HG02588 (cell line): ENCODE results near the gene RPP25L.

Source experiments
- ATAC-seq: cut with Tn5 transposase; IDR thresholded peaks from one replicate; pipeline ENCODE4 v1.9.1; 2021; ENCODE audit warnings: mild to moderate bottlenecking, moderate library complexity; ENCODE audit not compliant: unreplicated experiment

The RPP25L gene

DNA sequence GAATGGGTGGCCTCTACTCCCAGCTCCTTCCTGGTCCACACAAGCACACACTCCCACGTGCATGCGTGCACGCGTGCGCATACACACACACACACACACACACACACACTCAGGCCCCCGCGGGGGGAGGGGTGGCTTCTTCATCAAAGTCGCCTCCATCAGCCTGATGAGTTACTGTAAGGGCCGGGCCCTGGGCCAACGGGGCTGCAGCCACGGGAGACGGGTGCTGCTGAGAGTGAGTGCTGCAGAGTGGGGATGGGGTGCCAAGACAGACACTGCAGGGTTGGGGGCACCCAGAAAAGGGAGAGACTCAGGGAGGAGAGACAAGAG lies 40.5 kb downstream of the RPP25L start:
- ATAC-seq: no peak

GRCh38 chr9:34570809-34571480 lies 41.0 kb downstream of the RPP25L start:
- no peak for ATAC-seq

- no peak for ATAC-seq
These were observed 41.5 kb downstream of the RPP25L start for GRCh38 chr9:34570376-34570775.

- ATAC-seq: no peak
These were observed 43.1 kb downstream of the RPP25L start for GRCh38 chr9:34568774-34569173.

- no peak for ATAC-seq
These were observed 43.8 kb downstream of the RPP25L start for GRCh38 chr9:34568133-34568532.

DNA sequence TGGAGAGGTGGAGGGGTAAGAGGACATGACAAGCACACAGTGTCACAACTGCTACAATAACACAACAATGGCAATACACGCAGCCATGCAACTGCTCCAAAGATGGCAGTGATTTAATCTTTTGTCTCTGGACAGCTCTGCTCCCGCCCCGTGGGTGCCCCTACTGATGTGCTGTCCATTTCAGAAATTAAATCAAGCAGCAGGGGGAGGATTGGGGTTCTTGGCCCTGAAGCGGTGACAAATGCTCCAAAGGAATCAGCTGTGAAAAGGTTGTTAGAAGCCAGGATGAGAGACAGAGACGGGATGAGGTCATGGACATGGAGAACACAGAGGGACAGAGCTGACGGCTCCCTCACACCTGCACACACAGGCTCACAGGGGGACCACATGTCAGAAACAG lies 44.9 kb downstream of the RPP25L start:
- no peak for ATAC-seq

DNA sequence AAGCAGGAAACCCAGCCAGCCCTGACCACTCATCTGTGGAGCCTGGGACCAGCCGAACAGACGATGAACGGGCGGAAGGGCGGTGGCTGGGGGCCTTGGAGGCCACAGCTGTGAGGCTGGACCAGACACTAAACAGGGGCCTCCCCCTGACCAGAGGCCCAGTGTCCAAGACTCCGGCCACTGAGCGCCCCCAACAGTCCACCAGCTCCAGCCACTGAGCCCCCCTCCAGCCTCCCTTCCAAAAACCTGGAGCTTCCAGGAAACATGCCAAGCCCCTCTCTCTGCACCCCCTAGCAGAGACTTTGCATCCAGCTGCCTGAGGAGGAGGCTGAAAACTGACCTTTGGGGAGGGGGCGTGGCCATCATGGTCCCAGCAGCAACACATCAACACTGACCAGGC lies 45.6 kb downstream of the RPP25L start:
- no peak for ATAC-seq

DNA sequence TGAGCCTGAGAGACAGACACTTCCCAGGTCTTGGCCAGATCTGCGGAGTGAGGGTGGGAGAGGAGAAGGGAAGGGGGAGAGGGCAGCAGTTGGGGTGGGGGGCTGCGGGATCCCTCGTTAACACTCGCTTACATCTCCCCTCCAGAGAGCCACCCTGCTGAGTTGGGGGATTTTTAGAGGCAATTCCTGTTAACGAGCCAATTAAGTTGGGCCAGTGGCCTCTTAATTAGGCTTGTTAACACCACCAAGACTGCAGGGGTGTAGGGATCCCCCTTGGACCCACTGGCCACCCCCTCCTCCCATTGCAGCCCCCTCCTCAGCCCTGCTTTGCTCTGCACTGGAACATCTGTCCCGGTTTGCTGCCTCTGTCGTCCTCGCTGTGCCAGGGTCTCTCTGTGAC lies 46.0 kb downstream of the RPP25L start:
- no peak for ATAC-seq

DNA sequence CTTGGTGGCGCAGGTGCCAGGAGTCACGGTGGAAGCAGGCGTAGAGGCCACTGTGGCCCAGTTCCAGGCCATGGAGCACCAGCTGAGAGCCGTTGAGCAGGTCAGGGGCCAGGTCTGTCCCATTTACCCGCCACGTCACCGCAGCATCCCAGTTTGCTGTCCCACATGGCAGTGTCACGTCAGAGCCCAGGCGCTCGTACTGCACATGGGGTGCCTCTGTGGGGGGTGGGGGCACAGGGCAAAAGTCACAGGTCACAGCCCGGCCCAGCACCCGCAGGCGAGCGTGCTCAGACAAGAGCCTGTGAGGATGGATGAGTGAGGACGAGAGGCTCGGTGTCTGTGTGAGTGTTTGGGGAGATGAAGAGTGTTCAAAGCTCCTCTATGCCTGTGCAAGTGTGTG lies 47.3 kb downstream of the RPP25L start:
- no peak for ATAC-seq

DNA sequence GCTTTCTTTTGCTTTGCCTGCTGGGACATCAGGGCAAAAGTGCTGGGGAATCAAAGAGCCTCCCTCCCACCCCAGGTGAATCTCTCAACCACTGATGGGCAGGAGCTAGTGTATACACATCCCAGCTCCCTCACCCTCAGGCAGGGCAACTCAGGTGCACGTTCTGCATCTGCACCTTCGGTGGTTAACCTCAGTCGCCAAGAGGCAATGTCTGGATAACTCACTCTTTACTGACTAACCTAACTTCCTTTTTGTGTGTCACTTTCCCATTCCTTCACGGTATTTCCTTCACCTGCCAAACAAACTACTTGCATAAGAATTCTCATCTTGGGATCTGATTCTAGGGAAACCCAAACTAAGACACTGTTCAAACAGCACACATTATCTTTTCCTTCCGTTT lies 48.6 kb downstream of the RPP25L start:
- ATAC-seq: no peak

GRCh38 chr9:34562135-34562745 lies 49.7 kb downstream of the RPP25L start:
- no peak for ATAC-seq

DNA sequence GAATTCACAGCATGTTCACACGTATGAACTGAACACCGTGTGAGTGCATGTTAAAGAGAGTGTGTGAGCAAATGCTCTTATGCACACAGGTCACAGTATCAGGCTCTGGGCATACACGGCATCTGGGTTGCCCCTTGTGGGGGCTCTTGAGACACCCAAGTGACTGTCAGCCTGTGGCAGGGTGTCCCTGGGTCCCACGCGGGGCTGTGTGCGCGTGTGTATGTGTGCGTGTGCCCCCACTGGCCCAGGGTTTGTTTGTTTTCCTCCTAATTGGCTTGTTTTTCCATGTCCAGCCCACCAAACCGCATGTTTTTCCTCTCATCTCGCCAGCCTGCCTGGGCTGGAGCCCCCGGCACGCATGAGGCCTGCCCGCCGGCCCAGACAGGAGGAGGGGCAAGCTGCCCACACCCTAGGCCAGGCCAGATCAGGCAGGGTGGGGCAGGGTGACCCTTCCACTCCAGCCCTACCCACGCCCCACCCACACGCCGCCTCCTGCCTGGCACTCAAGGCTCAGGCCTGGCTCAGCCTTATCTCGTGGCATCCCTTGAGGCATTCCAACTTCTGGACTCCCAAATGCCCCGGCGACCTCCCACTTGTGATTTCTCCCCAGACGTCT lies 51.2 kb downstream of the RPP25L start:
- ATAC-seq: no peak
